ENCODE measurements around the gene PIAS1. TPM values are rescaled to one million over a fixed set of nuclear protein-coding genes. Genes with fewer than 3 reads are reported as not detected.
"Not testable (repeated sequence)": the region's sequence is repeated elsewhere in the genome, so short reads cannot be mapped to it uniquely, and the experiment has no call there.

PIAS1 gene
- total and polyA plus RNA-seq, 2 donors, result 26.2 to 29.1 TPM

DNA sequence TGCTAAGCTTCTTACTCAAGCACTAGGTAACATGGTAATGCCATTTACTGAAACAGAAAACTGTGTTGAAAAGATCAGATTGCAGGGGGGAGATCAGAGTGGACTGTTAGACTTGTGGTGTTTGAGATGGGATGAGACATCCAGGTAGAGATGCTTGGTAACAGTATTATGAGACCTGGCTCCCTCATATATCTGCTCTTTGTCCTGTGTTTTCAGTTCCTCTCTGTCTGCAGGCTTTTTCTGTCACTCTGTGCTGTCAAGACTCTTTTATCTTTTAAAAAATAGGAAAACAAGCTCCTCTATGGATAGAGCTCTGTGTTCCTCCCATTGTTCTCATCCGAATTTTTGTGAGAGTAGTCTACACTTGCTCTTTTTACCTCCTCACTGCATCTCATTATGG lies 103.0 kb downstream of the PIAS1 start:
- H3K36me3 ChIP-seq (ENCODE audit: control insufficient read depth in 2 of 2, insufficient read depth in 2 of 2, low read length in 1 of 2), result peaks cover 21 to 60% of the 10 kb centered on the region in 2 donors
- WGBS, result 69% methylated on average over 1 of the region's 1 CpG
- no peak overlapping the region for H3K27ac ChIP-seq (ENCODE audit: low read depth in 1 of 2, low read length in 1 of 2)

DNA sequence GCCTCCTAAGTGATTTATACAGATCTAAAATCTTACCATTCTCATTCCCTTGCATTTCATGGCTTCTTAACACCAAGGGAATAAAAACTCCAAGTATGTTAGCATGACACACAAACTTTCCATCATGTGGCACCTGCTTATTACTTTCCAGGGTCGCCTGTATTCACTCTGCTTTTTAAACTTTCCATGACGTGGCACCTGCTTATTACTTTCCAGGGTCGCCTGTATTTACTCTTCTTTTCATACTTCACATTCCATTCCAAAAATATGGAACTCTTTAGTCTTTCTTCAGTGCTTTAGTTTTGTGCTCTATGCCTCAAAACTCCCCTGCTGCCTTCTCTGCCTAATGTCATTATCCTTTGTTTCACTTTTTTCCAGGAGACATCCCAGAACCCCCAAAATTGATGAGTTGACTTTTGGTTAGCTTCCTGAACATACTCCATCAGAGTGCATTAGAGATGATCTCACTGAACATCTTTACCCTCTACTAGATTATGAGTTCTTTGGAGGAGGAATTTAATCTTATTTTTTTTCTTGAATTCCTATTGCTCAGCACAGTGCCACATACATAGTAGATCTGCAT lies 104.0 kb downstream of the PIAS1 start:
- WGBS, result 94% methylated on average over 3 of the region's 3 CpGs
- H3K9me3 ChIP-seq (ENCODE audit: control insufficient read depth in 2 of 2, insufficient read depth in 1 of 2, low read length in 1 of 2), result no peaks in the 10 kb centered on the region
- peaks cover 28 to 67% of the 10 kb centered on the region in 2 donors for H3K36me3 ChIP-seq (ENCODE audit: control insufficient read depth in 2 of 2, insufficient read depth in 2 of 2, low read length in 1 of 2)
- H3K4me1 ChIP-seq (ENCODE audit: control insufficient read depth in 2 of 2, insufficient read depth in 2 of 2, low read length in 2 of 2), result no peaks in the 10 kb centered on the region
- H3K27ac ChIP-seq (ENCODE audit: low read depth in 1 of 2, low read length in 1 of 2), result no peak overlapping the region
- DNase-seq (ENCODE audit: low read depth in 6 of 9, low spot score in 9 of 9), result no peak
- H3K4me3 ChIP-seq (ENCODE audit: low read length in 2 of 2), result no peak overlapping the region
- no peaks in the 10 kb centered on the region for H3K27me3 ChIP-seq (ENCODE audit: control insufficient read depth in 2 of 2, insufficient read depth in 1 of 2, low read length in 1 of 2)

More for the DNA sequence above, 103.0 kb downstream of the PIAS1 start:
- no peaks in the 10 kb centered on the region for H3K9me3 ChIP-seq (ENCODE audit: control insufficient read depth in 2 of 2, insufficient read depth in 1 of 2, low read length in 1 of 2)
- no peaks in the 10 kb centered on the region for H3K27me3 ChIP-seq (ENCODE audit: control insufficient read depth in 2 of 2, insufficient read depth in 1 of 2, low read length in 1 of 2)
- H3K4me3 ChIP-seq (ENCODE audit: low read length in 2 of 2), result no peak overlapping the region
- H3K4me1 ChIP-seq (ENCODE audit: control insufficient read depth in 2 of 2, insufficient read depth in 2 of 2, low read length in 2 of 2), result no peaks in the 10 kb centered on the region
- DNase-seq (ENCODE audit: low read depth in 6 of 9, low spot score in 9 of 9), result no peak

DNA sequence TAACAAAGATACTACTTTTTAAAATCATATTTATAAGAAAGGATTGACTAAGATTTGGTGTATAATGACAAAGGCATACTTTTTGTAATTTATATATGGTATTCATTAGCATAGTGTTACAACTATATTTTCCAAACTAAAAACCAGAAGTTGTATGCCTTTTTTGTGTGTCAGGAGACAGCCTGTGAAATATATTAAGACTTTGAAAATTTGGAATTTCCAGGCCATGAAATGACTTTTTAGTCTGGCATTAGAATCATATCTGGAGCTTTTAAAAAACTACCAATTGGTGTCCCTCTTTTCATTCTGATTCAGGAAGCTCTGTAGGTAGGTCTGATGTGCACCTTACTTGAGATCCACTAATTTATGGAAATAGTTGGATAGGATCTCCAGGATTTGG lies 109.1 kb downstream of the PIAS1 start:
- Histone ChIP-seq H3K4me1 (ENCODE audit: control insufficient read depth in 2 of 2, insufficient read depth in 2 of 2, low read length in 2 of 2) (no peaks in the 10 kb centered on the region), H3K27ac (ENCODE audit: low read depth in 1 of 2, low read length in 1 of 2) (no peak overlapping the region), H3K36me3 (ENCODE audit: control insufficient read depth in 2 of 2, insufficient read depth in 2 of 2, low read length in 1 of 2) (peaks cover 14 to 49% of the 10 kb centered on the region in 2 donors), H3K27me3 (ENCODE audit: control insufficient read depth in 2 of 2, insufficient read depth in 1 of 2, low read length in 1 of 2) (no peaks in the 10 kb centered on the region), H3K9me3 (ENCODE audit: control insufficient read depth in 2 of 2, insufficient read depth in 1 of 2, low read length in 1 of 2) (no peaks in the 10 kb centered on the region), H3K4me3 (ENCODE audit: low read length in 2 of 2) (no peak overlapping the region)
- no peak for DNase-seq (ENCODE audit: low read depth in 6 of 9, low spot score in 9 of 9)

DNA sequence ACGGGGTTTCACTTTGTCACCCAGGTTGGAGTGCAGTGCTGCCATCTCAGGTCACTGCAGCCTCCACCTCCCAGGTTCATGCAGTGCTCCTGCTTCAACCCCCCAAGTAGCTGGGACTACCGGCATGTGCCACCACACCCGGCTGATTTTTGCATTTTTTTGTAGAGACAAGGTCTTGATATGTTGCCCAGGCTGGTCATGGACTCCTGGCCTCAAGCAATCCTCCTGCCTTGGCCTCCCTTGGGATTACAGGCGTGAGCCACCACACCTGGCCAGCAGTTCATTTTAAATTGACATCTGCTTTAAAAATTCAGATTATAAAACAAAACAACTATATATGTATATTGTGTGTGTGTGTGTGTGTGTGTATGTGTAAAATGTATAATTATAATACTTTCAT lies 112.7 kb downstream of the PIAS1 start:
- DNase-seq (ENCODE audit: low read depth in 6 of 9, low spot score in 9 of 9), result no peak
- no peaks in the 10 kb centered on the region for H3K27me3 ChIP-seq (ENCODE audit: control insufficient read depth in 2 of 2, insufficient read depth in 1 of 2, low read length in 1 of 2)
- peaks cover 8 to 33% of the 10 kb centered on the region in 2 donors for H3K36me3 ChIP-seq (ENCODE audit: control insufficient read depth in 2 of 2, insufficient read depth in 2 of 2, low read length in 1 of 2)
- H3K4me3 ChIP-seq (ENCODE audit: low read length in 2 of 2), result no peak overlapping the region
- no peak overlapping the region for H3K27ac ChIP-seq (ENCODE audit: low read depth in 1 of 2, low read length in 1 of 2)
- WGBS, result 95% methylated on average over 4 of the region's 4 CpGs
- H3K4me1 ChIP-seq (ENCODE audit: control insufficient read depth in 2 of 2, insufficient read depth in 2 of 2, low read length in 2 of 2), result no peaks in the 10 kb centered on the region
- no peaks in the 10 kb centered on the region for H3K9me3 ChIP-seq (ENCODE audit: control insufficient read depth in 2 of 2, insufficient read depth in 1 of 2, low read length in 1 of 2)

DNA sequence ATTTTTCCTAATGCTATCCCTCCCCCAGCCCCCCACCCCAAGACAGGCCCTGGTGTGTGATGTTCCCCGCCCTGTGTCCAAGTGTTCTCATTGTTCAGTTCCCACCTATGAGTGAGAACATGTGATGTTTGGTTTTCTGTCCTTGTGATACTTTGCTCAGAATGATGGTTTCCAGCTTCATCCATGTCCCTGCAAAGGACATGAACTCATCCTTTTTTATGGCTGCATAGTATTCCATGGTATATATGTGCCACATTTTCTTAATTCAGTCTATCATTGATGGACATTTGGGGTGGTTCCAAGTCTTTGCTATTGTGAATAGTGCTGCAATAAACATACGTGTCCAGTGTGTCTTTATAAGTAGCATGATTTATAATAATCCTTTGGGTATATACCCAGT lies 117.9 kb downstream of the PIAS1 start:
- whole genome bisulfite sequencing, result 98% methylated on average over 2 of the region's 2 CpGs
- not testable (repeated sequence) for H3K27ac ChIP-seq (ENCODE audit: low read depth in 1 of 2, low read length in 1 of 2); H3K4me3 ChIP-seq (ENCODE audit: low read length in 2 of 2); DNase-seq (ENCODE audit: low read depth in 6 of 9, low spot score in 9 of 9); H3K27me3 ChIP-seq (ENCODE audit: control insufficient read depth in 2 of 2, insufficient read depth in 1 of 2, low read length in 1 of 2); H3K4me1 ChIP-seq (ENCODE audit: control insufficient read depth in 2 of 2, insufficient read depth in 2 of 2, low read length in 2 of 2); H3K9me3 ChIP-seq (ENCODE audit: control insufficient read depth in 2 of 2, insufficient read depth in 1 of 2, low read length in 1 of 2)
- peaks cover 4 to 40% of the 10 kb centered on the region in 2 donors for H3K36me3 ChIP-seq (ENCODE audit: control insufficient read depth in 2 of 2, insufficient read depth in 2 of 2, low read length in 1 of 2)

DNA sequence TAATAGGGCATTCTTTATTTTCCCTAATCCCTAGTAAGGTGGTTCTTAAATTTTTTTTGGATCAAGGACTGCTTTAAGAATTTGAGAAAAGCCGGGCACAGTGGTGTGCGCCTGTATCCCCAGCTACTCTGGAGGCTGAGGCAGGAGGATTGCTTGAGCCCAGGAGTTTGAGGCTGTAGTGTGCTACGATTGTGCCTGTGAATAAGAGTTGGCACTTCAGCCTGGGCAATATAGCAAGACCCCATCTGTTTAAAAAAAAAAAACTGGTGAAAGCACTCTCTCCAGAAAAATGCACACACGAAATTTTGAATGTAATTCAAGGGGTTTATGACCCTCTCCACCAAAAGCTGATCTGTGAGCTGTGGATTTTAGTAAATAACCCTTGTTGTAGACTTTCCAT lies 119.0 kb downstream of the PIAS1 start:
- Histone ChIP-seq H3K9me3 (ENCODE audit: control insufficient read depth in 2 of 2, insufficient read depth in 1 of 2, low read length in 1 of 2) (no peaks in the 10 kb centered on the region), H3K4me3 (ENCODE audit: low read length in 2 of 2) (no peak overlapping the region), H3K4me1 (ENCODE audit: control insufficient read depth in 2 of 2, insufficient read depth in 2 of 2, low read length in 2 of 2) (no peaks in the 10 kb centered on the region), H3K36me3 (ENCODE audit: control insufficient read depth in 2 of 2, insufficient read depth in 2 of 2, low read length in 1 of 2) (peaks cover 4 to 51% of the 10 kb centered on the region in 2 donors), H3K27ac (ENCODE audit: low read depth in 1 of 2, low read length in 1 of 2) (no peak overlapping the region), H3K27me3 (ENCODE audit: control insufficient read depth in 2 of 2, insufficient read depth in 1 of 2, low read length in 1 of 2) (no peaks in the 10 kb centered on the region)
- DNase-seq (ENCODE audit: low read depth in 6 of 9, low spot score in 9 of 9), result no peak
- over 99% methylated on average over 4 of the region's 4 CpGs for WGBS

DNA sequence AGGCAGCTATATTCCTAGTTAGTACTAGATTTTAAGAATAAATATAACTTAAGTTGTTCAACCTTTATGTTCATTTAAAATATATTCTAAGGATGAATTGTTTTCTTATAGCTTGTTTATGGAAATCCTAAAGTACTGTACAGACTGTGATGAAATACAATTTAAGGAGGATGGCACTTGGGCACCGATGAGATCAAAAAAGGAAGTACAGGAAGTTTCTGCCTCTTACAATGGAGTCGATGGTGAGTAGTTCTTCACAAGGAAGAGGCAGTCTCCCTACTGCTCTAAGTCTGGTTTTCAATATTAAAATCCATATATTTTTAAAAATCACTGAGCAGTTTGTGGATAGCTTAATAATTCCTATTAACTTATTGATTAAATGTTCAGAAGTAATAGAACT lies 121.4 kb downstream of the PIAS1 start:
- H3K27me3 ChIP-seq (ENCODE audit: control insufficient read depth in 2 of 2, insufficient read depth in 1 of 2, low read length in 1 of 2), result no peaks in the 10 kb centered on the region
- H3K27ac ChIP-seq (ENCODE audit: low read depth in 1 of 2, low read length in 1 of 2), result no peak overlapping the region
- H3K36me3 ChIP-seq (ENCODE audit: control insufficient read depth in 2 of 2, insufficient read depth in 2 of 2, low read length in 1 of 2), result peaks cover 6 to 49% of the 10 kb centered on the region in 2 donors
- H3K4me1 ChIP-seq (ENCODE audit: control insufficient read depth in 2 of 2, insufficient read depth in 2 of 2, low read length in 2 of 2), result no peaks in the 10 kb centered on the region
- H3K4me3 ChIP-seq (ENCODE audit: low read length in 2 of 2), result no peak overlapping the region
- WGBS, result 28% methylated on average over 2 of the region's 2 CpGs
- no peaks in the 10 kb centered on the region for H3K9me3 ChIP-seq (ENCODE audit: control insufficient read depth in 2 of 2, insufficient read depth in 1 of 2, low read length in 1 of 2)
- no peak for DNase-seq (ENCODE audit: low read depth in 6 of 9, low spot score in 9 of 9)

DNA sequence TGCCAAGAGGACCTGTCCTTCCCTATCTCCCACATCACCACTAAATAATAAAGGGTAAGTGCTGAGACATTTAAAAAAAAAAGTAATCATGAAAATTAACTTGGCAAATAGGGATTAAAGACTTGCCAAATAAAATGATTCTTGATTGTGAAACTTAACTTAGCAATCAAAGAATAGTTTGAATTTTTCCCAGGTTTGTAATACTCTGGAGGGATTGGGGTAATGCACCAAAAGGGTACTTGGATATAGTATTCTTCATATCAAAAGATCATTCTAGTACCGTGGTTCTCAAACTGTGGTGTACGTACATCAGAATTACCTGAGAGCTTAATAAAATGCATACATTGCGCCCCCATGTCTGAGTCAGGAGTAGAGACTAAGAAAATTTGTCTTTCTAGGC lies 122.5 kb downstream of the PIAS1 start:
- no peak for DNase-seq (ENCODE audit: low read depth in 6 of 9, low spot score in 9 of 9)
- Histone ChIP-seq H3K9me3 (ENCODE audit: control insufficient read depth in 2 of 2, insufficient read depth in 1 of 2, low read length in 1 of 2) (no peaks in the 10 kb centered on the region), H3K27ac (ENCODE audit: low read depth in 1 of 2, low read length in 1 of 2) (no peak overlapping the region), H3K4me1 (ENCODE audit: control insufficient read depth in 2 of 2, insufficient read depth in 2 of 2, low read length in 2 of 2) (no peaks in the 10 kb centered on the region), H3K4me3 (ENCODE audit: low read length in 2 of 2) (no peak overlapping the region), H3K36me3 (ENCODE audit: control insufficient read depth in 2 of 2, insufficient read depth in 2 of 2, low read length in 1 of 2) (peaks cover 13 to 59% of the 10 kb centered on the region in 2 donors), H3K27me3 (ENCODE audit: control insufficient read depth in 2 of 2, insufficient read depth in 1 of 2, low read length in 1 of 2) (no peaks in the 10 kb centered on the region)
- 98% methylated on average over 3 of the region's 3 CpGs for WGBS

DNA sequence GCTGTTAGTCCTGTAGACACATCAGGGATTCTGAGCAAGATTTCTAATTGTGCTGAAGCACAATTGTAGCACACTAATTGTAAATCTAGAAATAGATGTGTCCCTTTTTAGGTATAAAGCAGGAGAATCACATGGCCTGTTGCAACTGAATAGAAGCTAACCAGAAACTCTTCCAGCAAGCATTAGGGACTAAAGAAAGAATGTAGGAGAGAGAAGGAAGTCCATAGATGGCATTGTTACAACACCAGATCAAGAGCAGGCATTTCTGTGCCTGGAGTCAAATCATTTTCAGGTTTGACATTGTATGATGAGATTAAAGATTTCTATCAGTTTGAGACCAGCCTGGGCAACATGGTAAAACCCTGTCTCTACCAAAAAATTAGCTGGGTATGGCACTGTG lies 123.6 kb downstream of the PIAS1 start:
- no peaks in the 10 kb centered on the region for H3K9me3 ChIP-seq (ENCODE audit: control insufficient read depth in 2 of 2, insufficient read depth in 1 of 2, low read length in 1 of 2)
- H3K36me3 ChIP-seq (ENCODE audit: control insufficient read depth in 2 of 2, insufficient read depth in 2 of 2, low read length in 1 of 2), result peaks cover 21 to 64% of the 10 kb centered on the region in 2 donors
- H3K27me3 ChIP-seq (ENCODE audit: control insufficient read depth in 2 of 2, insufficient read depth in 1 of 2, low read length in 1 of 2), result no peaks in the 10 kb centered on the region
- H3K4me1 ChIP-seq (ENCODE audit: control insufficient read depth in 2 of 2, insufficient read depth in 2 of 2, low read length in 2 of 2), result no peaks in the 10 kb centered on the region
- no peak overlapping the region for H3K4me3 ChIP-seq (ENCODE audit: low read length in 2 of 2)
- H3K27ac ChIP-seq (ENCODE audit: low read depth in 1 of 2, low read length in 1 of 2), result no peak overlapping the region
- no peak for DNase-seq (ENCODE audit: low read depth in 6 of 9, low spot score in 9 of 9)

Data from thymus (tissue), 11 donors.